Thymus (tissue), 11 donors: ENCODE measurements around the gene PTBP2. TPM values are rescaled to one million over a fixed set of nuclear protein-coding genes. Genes with fewer than 3 reads are reported as not detected.

ENCODE experiments used
- DNase-seq, 9 donors: peaks; one replicate each; pipeline ENCODE4 v3.0.0-alpha.2; 2013; ENCODE audit warnings: low spot score in 9 of 9, low read depth in 6 of 9, missing footprints in 1 of 9
- H3K27ac ChIP-seq, 2 donors: one replicate each; pipeline ENCODE4 v1.5.1; 2013; ENCODE audit warnings: control low read depth in 1 of 2, low read depth in 1 of 2, low read length in 1 of 2, mild to moderate bottlenecking in 1 of 2, moderate library complexity in 1 of 2
- H3K27me3 ChIP-seq, 2 donors: one replicate each; pipeline ENCODE4 v1.5.1; 2013; ENCODE audit warnings: low read length in 1 of 2; ENCODE audit not compliant: control insufficient read depth in 2 of 2, insufficient read depth in 1 of 2
- H3K36me3 ChIP-seq, 2 donors: one replicate each; pipeline ENCODE4 v1.5.1; 2013; ENCODE audit warnings: low read length in 1 of 2, mild to moderate bottlenecking in 1 of 2, moderate library complexity in 1 of 2; ENCODE audit not compliant: control insufficient read depth in 2 of 2, insufficient read depth in 2 of 2
- H3K4me1 ChIP-seq, 2 donors: one replicate each; pipeline ENCODE4 v1.5.1; 2013; ENCODE audit warnings: low read length in 2 of 2; ENCODE audit not compliant: control insufficient read depth in 2 of 2, insufficient read depth in 2 of 2
- H3K4me3 ChIP-seq, 2 donors: one replicate each; pipeline ENCODE4 v1.5.1; 2013; ENCODE audit warnings: low read length in 2 of 2, control low read depth in 1 of 2, mild to moderate bottlenecking in 1 of 2
- H3K9me3 ChIP-seq, 2 donors: one replicate each; pipeline ENCODE4 v1.5.1; 2013; ENCODE audit warnings: low read length in 1 of 2, mild to moderate bottlenecking in 1 of 2; ENCODE audit not compliant: control insufficient read depth in 2 of 2, insufficient read depth in 1 of 2
- WGBS: extraction: QIAGEN DNeasy Blood & Tissue Kit; methylation state at CpG from one replicate; pipeline ENCODE4 v1.1.7; 2013; 5-methylcytosine and 5-hydroxymethylcytosine counted together
- polyA plus RNA-seq: library from polyadenylated mRNA; stranded (reverse); fragments of 200-250 nt; gene quantifications from one replicate; pipeline ENCODE4 v1.2.3, GENCODE V29; 2013
- total RNA-seq: library from RNA; stranded (reverse); fragments of 120-200 nt; gene quantifications from one replicate; pipeline ENCODE4 v1.2.4, GENCODE V29; 2013
- donor health status: healthy.

PTBP2 gene
- total and polyA plus RNA-seq, 2 donors = 27.6 to 43.9 TPM

- H3K9me3 ChIP-seq = no peaks in the 10 kb centered on the region
- no peaks in the 10 kb centered on the region for H3K4me1 ChIP-seq
- H3K27ac ChIP-seq = no peak overlapping the region
- peaks cover 0 to 3% of the 10 kb centered on the region in 2 donors for H3K36me3 ChIP-seq
- no peak for DNase-seq
- H3K27me3 ChIP-seq = no peaks in the 10 kb centered on the region
- H3K4me3 ChIP-seq = no peak overlapping the region
Observed at GRCh38 chr1:96825950-96826576, 104.5 kb downstream of the PTBP2 start.

DNA sequence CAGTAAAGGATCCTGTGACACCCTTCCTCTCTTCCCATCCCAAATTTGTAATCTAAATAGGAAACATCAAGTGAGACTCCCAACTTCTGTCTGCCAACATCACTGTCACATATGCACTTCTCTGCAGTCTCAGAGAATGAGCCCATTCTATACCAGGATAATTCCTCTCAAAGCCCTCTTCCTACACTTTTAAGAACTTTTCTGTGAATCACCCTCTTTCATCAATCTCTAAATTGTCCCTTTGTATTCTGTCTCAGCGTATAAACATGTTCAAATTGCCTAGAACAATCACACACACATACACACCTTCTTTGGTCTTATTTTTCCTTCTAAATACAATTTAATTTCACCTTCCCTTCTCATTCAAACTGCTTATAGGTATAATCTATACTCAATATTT lies 111.8 kb downstream of the PTBP2 start:
- Histone ChIP-seq H3K36me3 (no peaks in the 10 kb centered on the region), H3K4me1 (no peaks in the 10 kb centered on the region), H3K27ac (no peak overlapping the region), H3K27me3 (no peaks in the 10 kb centered on the region), H3K4me3 (no peak overlapping the region), H3K9me3 (no peaks in the 10 kb centered on the region)
- no peak for DNase-seq
- 98% methylated on average over 1 of the region's 1 CpG for WGBS

- WGBS = 92% methylated on average over 2 of the region's 2 CpGs
- Histone ChIP-seq H3K27me3 (no peaks in the 10 kb centered on the region), H3K4me3 (no peak overlapping the region)
Observed at GRCh38 chr1:96834986-96835385, 113.4 kb downstream of the PTBP2 start.

DNA sequence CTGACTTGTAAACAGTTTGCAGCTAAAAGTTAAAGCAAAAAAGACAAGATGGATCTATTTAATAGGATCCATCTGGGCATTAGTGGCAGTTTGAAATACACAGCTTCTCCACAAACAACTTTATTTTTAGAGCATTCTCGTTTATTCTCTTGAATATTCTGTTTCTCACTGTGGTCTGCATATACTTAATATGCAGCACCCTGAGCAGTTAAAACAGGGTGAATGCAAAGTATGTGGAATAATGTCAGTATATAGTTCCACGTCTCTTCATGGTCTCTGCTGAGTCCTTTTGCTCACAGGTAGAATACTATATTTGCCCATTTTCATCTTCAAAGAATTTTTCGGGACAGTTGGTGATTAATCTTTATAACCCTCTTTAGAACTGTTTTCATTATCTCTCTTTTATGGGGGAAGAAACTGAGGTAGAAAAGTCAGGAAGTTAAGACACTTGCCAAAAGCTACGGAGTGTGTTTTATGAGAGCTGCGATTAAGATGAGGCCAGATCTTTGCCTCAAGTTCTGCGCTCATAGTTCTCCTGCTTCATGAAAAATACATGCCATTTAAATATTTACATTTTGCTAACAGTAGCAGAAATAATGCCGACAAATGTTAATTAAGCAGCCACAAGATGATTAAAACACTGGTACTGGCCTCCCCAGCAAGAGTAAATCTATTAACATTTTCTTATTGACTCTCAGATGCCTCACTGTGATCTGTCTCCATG lies 115.6 kb downstream of the PTBP2 start:
- no peaks in the 10 kb centered on the region for H3K4me1 ChIP-seq
- H3K9me3 ChIP-seq = no peaks in the 10 kb centered on the region
- no peaks in the 10 kb centered on the region for H3K27me3 ChIP-seq
- no peak overlapping the region for H3K27ac ChIP-seq
- 96% methylated on average over 7 of the region's 7 CpGs for WGBS
- DNase-seq = no peak
- no peaks in the 10 kb centered on the region for H3K36me3 ChIP-seq
- H3K4me3 ChIP-seq = no peak overlapping the region

More at GRCh38 chr1:96834986-96835385, 113.4 kb downstream of the PTBP2 start:
- no peak overlapping the region for H3K27ac ChIP-seq
- H3K36me3 ChIP-seq = no peaks in the 10 kb centered on the region
- no peak for DNase-seq
- no peaks in the 10 kb centered on the region for H3K9me3 ChIP-seq
- H3K4me1 ChIP-seq = no peaks in the 10 kb centered on the region

- no peaks in the 10 kb centered on the region for H3K36me3 ChIP-seq
- no peaks in the 10 kb centered on the region for H3K27me3 ChIP-seq
- no peak overlapping the region for H3K4me3 ChIP-seq
- no peak overlapping the region for H3K27ac ChIP-seq
- WGBS = over 99% methylated on average over 2 of the region's 2 CpGs
- DNase-seq = no peak
- no peaks in the 10 kb centered on the region for H3K9me3 ChIP-seq
- H3K4me1 ChIP-seq = no peaks in the 10 kb centered on the region
Observed at GRCh38 chr1:96837781-96838216, 116.2 kb downstream of the PTBP2 start.

GRCh38 chr1:96840396-96840795 lies 118.8 kb downstream of the PTBP2 start:
- no peaks in the 10 kb centered on the region for H3K4me1 ChIP-seq
- no peak overlapping the region for H3K27ac ChIP-seq
- WGBS = 92% methylated on average over 3 of the region's 3 CpGs
- DNase-seq = no peak
- H3K9me3 ChIP-seq = no peaks in the 10 kb centered on the region
- H3K36me3 ChIP-seq = no peaks in the 10 kb centered on the region
- no peaks in the 10 kb centered on the region for H3K27me3 ChIP-seq
- H3K4me3 ChIP-seq = no peak overlapping the region

GRCh38 chr1:96842215-96842614 lies 120.6 kb downstream of the PTBP2 start:
- no peaks in the 10 kb centered on the region for H3K36me3 ChIP-seq
- no peaks in the 10 kb centered on the region for H3K4me1 ChIP-seq
- no peaks in the 10 kb centered on the region for H3K27me3 ChIP-seq
- H3K4me3 ChIP-seq = no peak overlapping the region
- no peaks in the 10 kb centered on the region for H3K9me3 ChIP-seq
- no peak for DNase-seq
- H3K27ac ChIP-seq = no peak overlapping the region

DNA sequence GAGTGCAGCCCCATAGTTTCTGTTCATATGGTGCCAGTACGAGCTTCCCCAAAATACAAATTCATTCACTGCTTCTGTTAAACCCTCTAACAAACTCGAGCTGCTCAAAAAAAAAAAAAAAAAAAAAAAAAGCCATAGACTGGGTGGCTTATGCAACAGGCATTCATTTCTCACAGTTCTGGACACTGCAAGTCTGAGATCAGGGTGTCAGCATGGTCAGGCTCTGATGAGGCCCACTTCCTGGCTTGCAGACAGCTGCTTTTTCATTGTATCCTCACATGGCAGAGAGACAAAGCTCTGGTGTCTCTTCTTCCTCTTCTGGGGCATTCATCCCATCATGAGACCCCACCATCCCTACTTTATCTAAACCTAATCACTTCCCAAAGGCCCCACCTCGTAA lies 121.6 kb downstream of the PTBP2 start:
- no peak overlapping the region for H3K4me3 ChIP-seq
- H3K9me3 ChIP-seq = no peaks in the 10 kb centered on the region
- DNase-seq = no peak
- H3K36me3 ChIP-seq = no peaks in the 10 kb centered on the region
- no peaks in the 10 kb centered on the region for H3K27me3 ChIP-seq
- no peak overlapping the region for H3K27ac ChIP-seq
- no peaks in the 10 kb centered on the region for H3K4me1 ChIP-seq
- WGBS = 87% methylated on average over 3 of the region's 3 CpGs

DNA sequence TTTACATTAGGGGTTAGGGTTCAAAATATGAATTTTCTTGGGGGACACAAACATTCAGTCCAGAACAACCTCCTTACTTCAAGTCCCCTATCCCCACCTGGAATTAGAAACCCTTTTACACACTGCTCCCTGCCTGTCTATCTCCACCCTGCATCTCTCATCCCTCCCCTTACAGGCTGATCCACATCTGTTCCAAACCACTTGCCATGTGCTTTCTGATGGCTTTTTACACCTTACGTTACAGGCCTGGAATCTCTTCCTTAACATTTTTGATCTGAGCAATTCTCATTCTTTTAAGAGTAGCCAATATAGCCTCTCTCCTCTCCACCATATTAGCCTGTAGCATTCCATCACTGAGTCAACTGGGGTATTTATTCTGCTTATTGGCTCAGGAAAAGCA lies 122.0 kb downstream of the PTBP2 start:
- no peaks in the 10 kb centered on the region for H3K27me3 ChIP-seq
- H3K9me3 ChIP-seq = no peaks in the 10 kb centered on the region
- H3K27ac ChIP-seq = no peak overlapping the region
- whole genome bisulfite sequencing = 98% methylated on average over 1 of the region's 1 CpG
- H3K4me3 ChIP-seq = no peak overlapping the region
- no peak for DNase-seq
- H3K36me3 ChIP-seq = no peaks in the 10 kb centered on the region
- H3K4me1 ChIP-seq = no peaks in the 10 kb centered on the region
